ENCODE measurements around the gene NDUFV3.

The NDUFV3 gene

DNA sequence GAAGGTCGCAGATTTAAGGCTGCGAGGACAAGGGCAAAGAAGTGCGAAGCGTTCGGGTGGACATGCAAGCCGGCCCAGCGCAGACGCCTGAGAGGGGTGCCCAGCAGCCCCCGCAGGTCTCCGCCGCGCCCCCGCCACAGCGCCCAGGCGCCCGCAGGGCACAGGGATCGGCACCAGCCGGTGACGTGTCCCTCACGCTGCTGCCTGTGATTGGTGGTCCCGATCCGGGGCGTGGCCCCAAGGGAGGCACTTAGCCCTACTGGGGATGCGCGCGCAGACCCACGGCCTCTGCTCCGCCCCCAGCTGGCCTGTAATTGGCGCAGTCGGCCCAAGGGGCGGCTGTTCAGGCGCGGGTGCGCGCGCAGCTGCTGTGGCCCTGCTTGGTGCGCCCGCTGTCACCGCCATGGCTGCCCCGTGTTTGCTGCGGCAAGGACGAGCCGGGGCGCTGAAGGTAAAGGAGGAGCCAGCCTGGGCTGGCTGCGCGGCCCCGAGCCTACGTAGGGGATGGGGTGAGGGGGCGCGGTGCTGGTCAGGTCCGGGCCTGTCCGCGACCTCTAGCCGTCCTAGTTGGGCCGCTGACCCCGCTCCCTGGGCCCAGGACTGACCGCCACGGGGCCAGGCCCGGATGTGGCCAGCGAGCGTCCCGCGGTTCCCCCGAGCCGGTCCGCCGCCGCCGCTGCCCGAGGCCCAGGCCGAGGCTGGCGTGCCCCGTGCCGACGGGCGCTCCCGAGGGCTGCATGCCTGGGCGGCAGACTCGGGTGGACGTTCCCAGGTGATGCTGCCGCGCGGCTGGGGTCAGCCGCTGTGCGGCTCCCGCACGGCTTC lies at the start of gene NDUFV3 (continued):
- TF ChIP-seq, protein P1, sequence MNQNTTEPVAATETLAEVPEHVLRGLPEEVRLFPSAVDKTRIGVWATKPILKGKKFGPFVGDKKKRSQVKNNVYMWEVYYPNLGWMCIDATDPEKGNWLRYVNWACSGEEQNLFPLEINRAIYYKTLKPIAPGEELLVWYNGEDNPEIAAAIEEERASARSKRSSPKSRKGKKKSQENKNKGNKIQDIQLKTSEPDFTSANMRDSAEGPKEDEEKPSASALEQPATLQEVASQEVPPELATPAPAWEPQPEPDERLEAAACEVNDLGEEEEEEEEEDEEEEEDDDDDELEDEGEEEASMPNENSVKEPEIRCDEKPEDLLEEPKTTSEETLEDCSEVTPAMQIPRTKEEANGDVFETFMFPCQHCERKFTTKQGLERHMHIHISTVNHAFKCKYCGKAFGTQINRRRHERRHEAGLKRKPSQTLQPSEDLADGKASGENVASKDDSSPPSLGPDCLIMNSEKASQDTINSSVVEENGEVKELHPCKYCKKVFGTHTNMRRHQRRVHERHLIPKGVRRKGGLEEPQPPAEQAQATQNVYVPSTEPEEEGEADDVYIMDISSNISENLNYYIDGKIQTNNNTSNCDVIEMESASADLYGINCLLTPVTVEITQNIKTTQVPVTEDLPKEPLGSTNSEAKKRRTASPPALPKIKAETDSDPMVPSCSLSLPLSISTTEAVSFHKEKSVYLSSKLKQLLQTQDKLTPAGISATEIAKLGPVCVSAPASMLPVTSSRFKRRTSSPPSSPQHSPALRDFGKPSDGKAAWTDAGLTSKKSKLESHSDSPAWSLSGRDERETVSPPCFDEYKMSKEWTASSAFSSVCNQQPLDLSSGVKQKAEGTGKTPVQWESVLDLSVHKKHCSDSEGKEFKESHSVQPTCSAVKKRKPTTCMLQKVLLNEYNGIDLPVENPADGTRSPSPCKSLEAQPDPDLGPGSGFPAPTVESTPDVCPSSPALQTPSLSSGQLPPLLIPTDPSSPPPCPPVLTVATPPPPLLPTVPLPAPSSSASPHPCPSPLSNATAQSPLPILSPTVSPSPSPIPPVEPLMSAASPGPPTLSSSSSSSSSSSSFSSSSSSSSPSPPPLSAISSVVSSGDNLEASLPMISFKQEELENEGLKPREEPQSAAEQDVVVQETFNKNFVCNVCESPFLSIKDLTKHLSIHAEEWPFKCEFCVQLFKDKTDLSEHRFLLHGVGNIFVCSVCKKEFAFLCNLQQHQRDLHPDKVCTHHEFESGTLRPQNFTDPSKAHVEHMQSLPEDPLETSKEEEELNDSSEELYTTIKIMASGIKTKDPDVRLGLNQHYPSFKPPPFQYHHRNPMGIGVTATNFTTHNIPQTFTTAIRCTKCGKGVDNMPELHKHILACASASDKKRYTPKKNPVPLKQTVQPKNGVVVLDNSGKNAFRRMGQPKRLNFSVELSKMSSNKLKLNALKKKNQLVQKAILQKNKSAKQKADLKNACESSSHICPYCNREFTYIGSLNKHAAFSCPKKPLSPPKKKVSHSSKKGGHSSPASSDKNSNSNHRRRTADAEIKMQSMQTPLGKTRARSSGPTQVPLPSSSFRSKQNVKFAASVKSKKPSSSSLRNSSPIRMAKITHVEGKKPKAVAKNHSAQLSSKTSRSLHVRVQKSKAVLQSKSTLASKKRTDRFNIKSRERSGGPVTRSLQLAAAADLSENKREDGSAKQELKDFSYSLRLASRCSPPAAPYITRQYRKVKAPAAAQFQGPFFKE (tag by site-specific recombination; IDR thresholded peaks at IDR 0.05; ENCODE audit: borderline replicate concordance) = no peak
- TF ChIP-seq ZNF24 (tag by site-specific recombination; IDR thresholded peaks at IDR 0.05) (no peak), REPIN1 (tag by site-specific recombination; IDR thresholded peaks at IDR 0.05; ENCODE audit: low read depth) (peak; percentile 56; the same call in 1 of the 2 replicates), ZNF529 (tag by site-specific recombination; IDR thresholded peaks at IDR 0.05; ENCODE audit: insufficient replicate concordance) (no peak), ZIC2 (tag by site-specific recombination; IDR thresholded peaks at IDR 0.05) (peak; percentile 66), ZNF660 (tag by site-specific recombination; IDR thresholded peaks at IDR 0.05) (peak; percentile 89; the same call in 1 of the 2 replicates), KLF7 (tag by site-specific recombination; IDR thresholded peaks at IDR 0.05; ENCODE audit: borderline replicate concordance) (no peak), ZNF155 (tag by site-specific recombination; IDR thresholded peaks at IDR 0.05) (no peak), IKZF3 (tag by site-specific recombination; IDR thresholded peaks at IDR 0.05) (no peak), ZNF830 (tag by site-specific recombination; IDR thresholded peaks at IDR 0.05; ENCODE audit: low read depth) (no peak), OSR2 (tag by site-specific recombination; IDR thresholded peaks at IDR 0.05) (no peak; the same call in 1 of the 2 replicates), ZBTB7A (tag by site-specific recombination; IDR thresholded peaks at IDR 0.05; ENCODE audit: low read depth) (no peak), ZNF596 (tag by site-specific recombination; IDR thresholded peaks at IDR 0.05) (no peak; the same call in 1 of the 2 replicates), ZNF510 (tag by site-specific recombination; IDR thresholded peaks at IDR 0.05; ENCODE audit: insufficient replicate concordance) (no peak), ZNF211 (tag by site-specific recombination; IDR thresholded peaks at IDR 0.05; ENCODE audit: low read depth) (no peak), ZNF37A (tag by site-specific recombination; IDR thresholded peaks at IDR 0.05) (no peak), GLIS2 (tag by site-specific recombination; IDR thresholded peaks at IDR 0.05) (peak; percentile 96; the same call in 1 of the 2 replicates), ZNF621 (tag by site-specific recombination; IDR thresholded peaks at IDR 0.05) (no peak), ZNF214 (tag by site-specific recombination; IDR thresholded peaks at IDR 0.05; ENCODE audit: borderline replicate concordance) (no peak)
- TF ChIP-seq, protein P2, sequence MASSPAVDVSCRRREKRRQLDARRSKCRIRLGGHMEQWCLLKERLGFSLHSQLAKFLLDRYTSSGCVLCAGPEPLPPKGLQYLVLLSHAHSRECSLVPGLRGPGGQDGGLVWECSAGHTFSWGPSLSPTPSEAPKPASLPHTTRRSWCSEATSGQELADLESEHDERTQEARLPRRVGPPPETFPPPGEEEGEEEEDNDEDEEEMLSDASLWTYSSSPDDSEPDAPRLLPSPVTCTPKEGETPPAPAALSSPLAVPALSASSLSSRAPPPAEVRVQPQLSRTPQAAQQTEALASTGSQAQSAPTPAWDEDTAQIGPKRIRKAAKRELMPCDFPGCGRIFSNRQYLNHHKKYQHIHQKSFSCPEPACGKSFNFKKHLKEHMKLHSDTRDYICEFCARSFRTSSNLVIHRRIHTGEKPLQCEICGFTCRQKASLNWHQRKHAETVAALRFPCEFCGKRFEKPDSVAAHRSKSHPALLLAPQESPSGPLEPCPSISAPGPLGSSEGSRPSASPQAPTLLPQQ (tag by site-specific recombination; IDR thresholded peaks at IDR 0.05) = peak; percentile 64
